ENCODE measurements around the gene DKK1. TPM values are rescaled to one million over a fixed set of nuclear protein-coding genes. Genes with fewer than 3 reads are reported as not detected.

DKK1 gene
- total and polyA plus RNA-seq, 4 donors: 1.2 to 9.2 (median 4.4) TPM

- no peak overlapping the region for H3K9ac ChIP-seq (ENCODE audit: insufficient read depth in 1 of 2, low read length in 2 of 2)
- 75 to 90% methylated on average over 4 of the region's 4 CpGs for WGBS, 2 donors
Observed at GRCh38 chr10:52316500-52316899, 2.4 kb downstream of the DKK1 start.

DNA sequence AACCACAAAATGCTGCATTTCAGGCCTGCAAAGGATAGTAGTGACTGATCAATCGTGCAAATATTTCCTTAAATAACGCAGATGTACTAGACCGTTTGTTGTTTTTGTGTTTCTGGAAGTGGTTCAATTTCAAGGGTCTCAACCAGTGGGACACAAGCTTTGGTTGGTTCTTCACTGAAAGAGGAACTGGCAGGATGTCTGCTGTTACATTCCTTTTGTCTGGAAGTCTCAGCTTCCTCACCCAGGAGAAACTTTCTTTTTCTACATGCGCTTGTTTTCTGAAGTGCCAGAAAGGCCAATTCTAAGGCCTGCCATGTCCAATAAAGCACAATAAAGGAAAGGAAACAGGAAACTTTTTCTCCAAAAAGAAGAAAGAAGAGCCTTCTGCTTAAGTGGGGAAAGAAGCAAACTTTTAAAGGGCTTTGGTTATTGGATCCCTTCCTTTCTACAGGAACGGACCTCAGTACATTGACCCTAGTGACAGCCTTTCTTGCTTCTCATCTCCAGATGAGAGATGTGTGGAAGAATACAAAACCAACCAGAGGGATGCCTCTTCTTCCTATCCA lies 4.1 kb downstream of the DKK1 start:
- TF ChIP-seq, protein P1, sequence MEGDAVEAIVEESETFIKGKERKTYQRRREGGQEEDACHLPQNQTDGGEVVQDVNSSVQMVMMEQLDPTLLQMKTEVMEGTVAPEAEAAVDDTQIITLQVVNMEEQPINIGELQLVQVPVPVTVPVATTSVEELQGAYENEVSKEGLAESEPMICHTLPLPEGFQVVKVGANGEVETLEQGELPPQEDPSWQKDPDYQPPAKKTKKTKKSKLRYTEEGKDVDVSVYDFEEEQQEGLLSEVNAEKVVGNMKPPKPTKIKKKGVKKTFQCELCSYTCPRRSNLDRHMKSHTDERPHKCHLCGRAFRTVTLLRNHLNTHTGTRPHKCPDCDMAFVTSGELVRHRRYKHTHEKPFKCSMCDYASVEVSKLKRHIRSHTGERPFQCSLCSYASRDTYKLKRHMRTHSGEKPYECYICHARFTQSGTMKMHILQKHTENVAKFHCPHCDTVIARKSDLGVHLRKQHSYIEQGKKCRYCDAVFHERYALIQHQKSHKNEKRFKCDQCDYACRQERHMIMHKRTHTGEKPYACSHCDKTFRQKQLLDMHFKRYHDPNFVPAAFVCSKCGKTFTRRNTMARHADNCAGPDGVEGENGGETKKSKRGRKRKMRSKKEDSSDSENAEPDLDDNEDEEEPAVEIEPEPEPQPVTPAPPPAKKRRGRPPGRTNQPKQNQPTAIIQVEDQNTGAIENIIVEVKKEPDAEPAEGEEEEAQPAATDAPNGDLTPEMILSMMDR (IDR thresholded peaks at IDR 0.05; ENCODE audit: control extremely low read depth, extremely low read depth): no peak
- ATAC-seq (ENCODE audit: insufficient read depth, low FRiP score): no peak
- no peaks in the 10 kb centered on the region for H3K9me3 ChIP-seq (ENCODE audit: control insufficient read depth in 4 of 4, insufficient read depth in 3 of 4, low read length in 3 of 4)
- H3K4me3 ChIP-seq: no peak overlapping the region
- peak in 2 of 3 donors; percentile 25 to 31 for DNase-seq
- peaks cover 0 to 7% (median 0%) of the 10 kb centered on the region in 5 donors for H3K4me1 ChIP-seq (ENCODE audit: control insufficient read depth in 5 of 5, insufficient read depth in 5 of 5, low read length in 5 of 5)
- H3K27ac ChIP-seq (ENCODE audit: low read depth in 1 of 2, low read length in 1 of 2): no peak overlapping the region
- no peak overlapping the region for H3K9ac ChIP-seq (ENCODE audit: insufficient read depth in 1 of 2, low read length in 2 of 2)
- H3K27me3 ChIP-seq (ENCODE audit: control insufficient read depth in 3 of 3, insufficient read depth in 3 of 3, low read length in 2 of 3): peaks cover 0 to 11% (median 3%) of the 10 kb centered on the region in 3 donors
- no peaks in the 10 kb centered on the region for H3K36me3 ChIP-seq (ENCODE audit: control insufficient read depth in 4 of 4, insufficient read depth in 4 of 4, low read length in 4 of 4)
- WGBS, 2 donors: 73 to 78% methylated on average over 5 of the region's 5 CpGs

More at GRCh38 chr10:52316500-52316899, 2.4 kb downstream of the DKK1 start:
- no peak for ATAC-seq (ENCODE audit: insufficient read depth, low FRiP score)
- no peaks in the 10 kb centered on the region for H3K9me3 ChIP-seq (ENCODE audit: control insufficient read depth in 4 of 4, insufficient read depth in 3 of 4, low read length in 3 of 4)
- no peak overlapping the region for H3K4me3 ChIP-seq
- no peaks in the 10 kb centered on the region for H3K36me3 ChIP-seq (ENCODE audit: control insufficient read depth in 4 of 4, insufficient read depth in 4 of 4, low read length in 4 of 4)
- H3K27me3 ChIP-seq (ENCODE audit: control insufficient read depth in 3 of 3, insufficient read depth in 3 of 3, low read length in 2 of 3): peaks cover 0 to 22% (median 7%) of the 10 kb centered on the region in 3 donors
- no peak for DNase-seq
- no peak overlapping the region for H3K27ac ChIP-seq (ENCODE audit: low read depth in 1 of 2, low read length in 1 of 2)
- TF ChIP-seq, protein P1 (IDR thresholded peaks at IDR 0.05; ENCODE audit: control extremely low read depth, extremely low read depth): no peak
- H3K4me1 ChIP-seq (ENCODE audit: control insufficient read depth in 5 of 5, insufficient read depth in 5 of 5, low read length in 5 of 5): peaks cover 0 to 7% (median 0%) of the 10 kb centered on the region in 5 donors

GRCh38 chr10:52318822-52319464 lies 4.9 kb downstream of the DKK1 start:
- Histone ChIP-seq H3K4me3 (no peak overlapping the region), H3K9ac (ENCODE audit: insufficient read depth in 1 of 2, low read length in 2 of 2) (no peak overlapping the region), H3K27me3 (ENCODE audit: control insufficient read depth in 3 of 3, insufficient read depth in 3 of 3, low read length in 2 of 3) (peaks cover 0 to 4% (median 0%) of the 10 kb centered on the region in 3 donors), H3K9me3 (ENCODE audit: control insufficient read depth in 4 of 4, insufficient read depth in 3 of 4, low read length in 3 of 4) (no peaks in the 10 kb centered on the region), H3K27ac (ENCODE audit: low read depth in 1 of 2, low read length in 1 of 2) (no peak overlapping the region), H3K36me3 (ENCODE audit: control insufficient read depth in 4 of 4, insufficient read depth in 4 of 4, low read length in 4 of 4) (no peaks in the 10 kb centered on the region), H3K4me1 (ENCODE audit: control insufficient read depth in 5 of 5, insufficient read depth in 5 of 5, low read length in 5 of 5) (peaks cover 0 to 7% (median 0%) of the 10 kb centered on the region in 5 donors)
- DNase-seq (no peak), ATAC-seq (ENCODE audit: insufficient read depth, low FRiP score) (peak; percentile 30)
- TF ChIP-seq, protein P1 (IDR thresholded peaks at IDR 0.05; ENCODE audit: control extremely low read depth, extremely low read depth): no peak
- WGBS, 2 donors: 70 to 84% methylated on average over 7 of the region's 7 CpGs

Measured in lung (tissue), 12 donors.